Kidney (tissue), 14 donors: ENCODE measurements around the gene CRIM1. TPM values are rescaled to one million over a fixed set of nuclear protein-coding genes. Genes with fewer than 3 reads are reported as not detected.

ENCODE experiments used
- DNase-seq, 5 donors: peaks; one replicate each; pipeline ENCODE4 v3.0.0-alpha.2; 2013 to 2020
- FAIRE-seq: peaks from 2 replicates; lab custom pipeline; 2012; peaks lifted over from hg19 to GRCh38; lab: Jason Lieb, UNC
- H3K27ac ChIP-seq, 2 donors: one replicate each; pipeline ENCODE4 v1.7.0; 2013; ENCODE audit warnings: low read depth in 2 of 2, low read length in 2 of 2, inconsistent platforms in 1 of 2
- H3K27me3 ChIP-seq: one replicate; pipeline ENCODE4 v1.7.1; 2013; ENCODE audit warnings: low read length, inconsistent platforms; ENCODE audit not compliant: control insufficient read depth, insufficient read depth
- H3K36me3 ChIP-seq, 3 donors: one replicate each; pipeline versions ENCODE4 v1.7.0 to v1.7.1; 2013; ENCODE audit warnings: low read length in 3 of 3, control low read depth in 1 of 3, inconsistent platforms in 1 of 3; ENCODE audit not compliant: insufficient read depth in 3 of 3, control insufficient read depth in 2 of 3
- H3K4me1 ChIP-seq, 3 donors: one replicate each; pipeline versions ENCODE4 v1.7.0 to v1.7.1; 2013; ENCODE audit warnings: low read length in 3 of 3, inconsistent platforms in 1 of 3, low read depth in 1 of 3; ENCODE audit not compliant: control insufficient read depth in 2 of 3, insufficient read depth in 2 of 3
- H3K4me3 ChIP-seq, 3 donors: one replicate each; pipeline versions ENCODE4 v1.7.0 to v1.8.1; 2013; ENCODE audit warnings: low read length in 3 of 3, control low read depth in 1 of 3, inconsistent platforms in 1 of 3
- H3K9ac ChIP-seq, 3 donors: one replicate each; pipeline versions ENCODE4 v1.7.0 to v1.7.1; 2013; ENCODE audit warnings: low read length in 3 of 3, control low read depth in 1 of 3, inconsistent platforms in 1 of 3
- H3K9me3 ChIP-seq, 3 donors: one replicate each; pipeline versions ENCODE4 v1.7.0 to v1.7.1; 2013; ENCODE audit warnings: low read length in 3 of 3, control low read depth in 1 of 3, inconsistent platforms in 1 of 3; ENCODE audit not compliant: control insufficient read depth in 2 of 3, insufficient read depth in 1 of 3
- CTCF ChIP-seq: IDR thresholded peaks from 3 replicates; pipeline ENCODE4 v1.5.1; 2012; ENCODE audit warnings: mild to moderate bottlenecking, moderate library complexity, borderline replicate concordance; ENCODE audit not compliant: insufficient read depth; ENCODE audit errors: extremely low read depth
- intact Hi-C: fragments of 100-400 bp; cut with DNase I; formaldehyde crosslinking; loops from one replicate; pipeline ENCODE4 v1.11.1; 2022
- polyA plus RNA-seq: library from polyadenylated mRNA; stranded (reverse); fragments of 350-450 nt; fragmentation: Illumina TruSeq; extraction: RNeasy Lipid Tissue Mini Kit (QIAGEN cat#74804); gene quantifications from one replicate; pipeline ENCODE4 v1.2.3, GENCODE V29; 2014; ENCODE audit warnings: low read depth, low replicate concordance; ENCODE audit not compliant: insufficient read depth
- total RNA-seq: library from RNA; stranded (reverse); fragmentation: NEBNext Ultra II Directional; extraction: Animal tissue kit (Norgen Biotek cat#: 25700); gene quantifications from one replicate; pipeline ENCODE4 v1.2.1, GENCODE V29; 2021
- donor health status: control.
- donor health status: control.
- donor health status: control.
- donor health status: control.
- donor health status: control.
- donor health status: DM: yes; HTN: yes; CAD: no.
- donor health status: Normal renal cell carcinoma (clear cell type).

The CRIM1 gene
- total and polyA plus RNA-seq, 2 donors from 2014 or later = 47.2 to 154 TPM

DNA sequence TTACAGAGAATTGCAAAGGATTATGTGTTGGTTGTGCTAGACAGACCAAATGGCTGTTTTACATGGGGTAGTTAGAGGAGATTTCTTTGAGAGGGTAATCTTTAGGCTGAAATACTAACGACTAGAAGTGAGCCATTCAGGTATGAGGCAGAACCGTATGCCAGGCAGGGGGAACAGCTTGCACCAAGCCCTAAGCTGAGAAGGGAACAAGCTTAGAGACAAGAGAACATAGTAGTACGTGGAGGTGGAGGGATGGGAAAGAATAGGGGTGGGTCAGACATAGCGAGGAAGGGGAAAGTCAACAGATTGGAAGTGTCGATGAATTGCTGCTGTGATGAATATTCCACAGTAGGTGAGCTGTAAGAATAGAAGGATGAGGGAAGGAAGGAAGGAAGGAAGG is 20.0 kb upstream of the CRIM1 start:
- H3K4me1 ChIP-seq = peaks cover 0 to 3% (median 0%) of the 10 kb centered on the region in 3 donors
- TF ChIP-seq CTCF = no peak
- no peak for FAIRE-seq
- H3K9me3 ChIP-seq = no peaks in the 10 kb centered on the region
- H3K36me3 ChIP-seq = no peaks in the 10 kb centered on the region
- no peak overlapping the region for H3K27ac ChIP-seq
- H3K9ac ChIP-seq = no peak overlapping the region
- no peak for DNase-seq
- intact Hi-C loops = no loop called here
- H3K4me3 ChIP-seq = no peak overlapping the region
- H3K27me3 ChIP-seq = no peaks in the 10 kb centered on the region

GRCh38 chr2:36336321-36336720 is 19.3 kb upstream of the CRIM1 start:
- Histone ChIP-seq H3K36me3 (no peaks in the 10 kb centered on the region), H3K9me3 (no peaks in the 10 kb centered on the region), H3K27ac (no peak overlapping the region), H3K27me3 (no peaks in the 10 kb centered on the region), H3K9ac (no peak overlapping the region), H3K4me1 (peaks cover 0 to 3% (median 0%) of the 10 kb centered on the region in 3 donors), H3K4me3 (no peak overlapping the region)
- TF ChIP-seq CTCF = no peak
- FAIRE-seq (no peak), DNase-seq (no peak)
- intact Hi-C loops = no loop called here

DNA sequence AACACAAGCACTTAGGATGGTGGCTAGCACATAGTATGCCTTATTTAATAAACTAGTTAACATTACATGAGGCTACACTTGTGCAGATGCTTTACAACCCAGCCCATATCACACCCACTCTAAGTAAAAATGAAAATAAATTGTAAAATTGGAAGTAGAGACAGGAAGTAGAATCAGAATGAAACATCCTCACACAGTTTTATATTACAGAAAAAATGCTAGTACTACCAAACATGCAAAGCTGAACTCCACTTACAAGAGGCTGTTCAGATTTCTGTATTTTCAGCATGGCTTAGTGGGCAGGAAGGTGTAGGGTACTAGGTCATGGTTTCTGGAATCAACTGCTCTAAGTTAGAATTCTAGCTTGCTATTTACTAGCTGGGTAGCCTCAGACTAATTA is 18.2 kb upstream of the CRIM1 start:
- H3K27ac ChIP-seq = no peak overlapping the region
- TF ChIP-seq CTCF = no peak
- no peaks in the 10 kb centered on the region for H3K36me3 ChIP-seq
- H3K27me3 ChIP-seq = no peaks in the 10 kb centered on the region
- DNase-seq (no peak), FAIRE-seq (no peak)
- no peaks in the 10 kb centered on the region for H3K9me3 ChIP-seq
- H3K4me1 ChIP-seq = peaks cover 0 to 3% (median 0%) of the 10 kb centered on the region in 3 donors
- H3K4me3 ChIP-seq = no peak overlapping the region
- intact Hi-C loops = no loop called here
- no peak overlapping the region for H3K9ac ChIP-seq
